AML-193 (cell line): ENCODE results near the gene ELAVL1.

Experiments used
- DNase-seq, 2 experiments: peaks; one replicate each; lab custom pipeline; 2025; lab: John Stamatoyannopoulos, UW

ELAVL1 gene

DNA sequence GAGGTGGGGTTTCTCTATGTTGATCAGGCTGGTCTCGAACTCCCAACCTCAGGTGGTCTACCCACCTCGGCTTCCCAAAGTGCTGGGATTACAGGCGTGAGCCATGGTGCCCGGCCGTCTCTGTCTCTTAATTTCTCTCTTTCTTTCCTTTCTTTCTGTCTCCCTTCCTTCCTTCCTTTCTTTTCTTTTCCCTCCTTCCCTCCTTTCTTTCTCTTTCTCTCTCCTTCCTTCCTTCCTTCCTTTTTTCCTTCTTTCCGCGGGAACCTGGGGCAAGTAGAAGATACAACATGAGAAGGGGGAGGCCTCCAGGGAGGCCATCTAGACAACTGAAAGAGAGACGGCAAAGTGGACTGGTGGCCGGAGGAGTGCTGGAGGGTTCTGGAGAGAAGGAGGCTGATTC is 15.2 kb upstream of the ELAVL1 start:
- no peak for DNase-seq

DNA sequence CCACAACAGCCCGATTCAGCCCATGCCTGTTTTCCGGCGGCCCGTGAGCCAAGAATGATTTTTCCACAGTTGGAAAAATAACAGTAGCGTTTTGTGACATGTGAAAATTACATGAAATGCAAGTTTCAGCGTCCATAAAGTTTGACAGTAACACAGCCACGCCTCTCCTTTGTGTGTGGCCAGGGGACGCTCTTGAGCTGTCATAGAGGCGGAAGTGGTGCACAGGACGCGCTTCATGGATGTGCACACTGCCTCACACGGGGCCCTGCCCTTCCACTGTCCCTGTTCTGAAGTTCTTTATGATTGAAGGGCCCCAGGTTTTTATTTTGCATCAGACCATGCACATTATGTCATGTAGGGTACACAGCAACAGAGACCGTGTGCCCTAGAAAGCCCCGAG is 12.4 kb upstream of the ELAVL1 start:
- peak; percentile 56 to 65 for DNase-seq

DNA sequence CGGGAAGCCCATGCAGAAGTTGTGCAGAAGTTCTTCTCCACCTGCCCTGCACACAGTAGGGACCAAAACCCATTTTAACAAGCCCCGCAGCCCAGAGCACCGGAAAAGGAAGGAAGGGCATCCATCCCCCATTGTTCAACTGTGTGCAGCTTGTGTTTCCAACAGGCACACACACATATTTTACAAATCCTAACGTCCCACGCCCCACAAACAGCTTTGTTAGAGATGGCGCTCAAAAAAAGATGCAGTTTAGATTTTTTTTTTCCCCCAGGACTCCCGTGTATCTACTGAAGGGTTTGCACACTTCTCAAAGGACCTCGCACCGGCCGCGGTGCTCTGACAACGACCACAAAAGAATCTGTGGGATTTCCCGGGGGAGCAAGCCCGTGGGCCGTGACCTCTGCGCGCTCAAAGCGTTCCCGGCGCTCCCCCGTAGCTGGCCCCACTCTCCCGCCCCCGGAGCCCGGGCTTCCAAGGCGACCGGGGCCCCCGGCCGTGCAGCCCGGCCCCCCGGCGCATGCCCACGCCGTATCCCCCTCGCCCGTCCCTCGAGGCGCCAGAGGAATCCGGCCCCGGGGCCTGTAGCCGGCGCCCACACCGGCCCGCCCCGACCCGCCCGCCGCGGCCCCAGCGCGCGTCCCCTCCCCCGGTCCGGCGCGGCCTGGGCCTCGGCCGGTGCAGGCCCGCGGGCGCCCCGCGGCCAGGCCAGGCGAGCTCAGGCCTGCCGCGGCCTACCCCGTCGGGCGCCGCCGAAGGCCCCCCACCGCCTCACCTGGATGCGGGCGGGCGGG is 523 bp downstream of the ELAVL1 start:
- no peak for DNase-seq

DNA sequence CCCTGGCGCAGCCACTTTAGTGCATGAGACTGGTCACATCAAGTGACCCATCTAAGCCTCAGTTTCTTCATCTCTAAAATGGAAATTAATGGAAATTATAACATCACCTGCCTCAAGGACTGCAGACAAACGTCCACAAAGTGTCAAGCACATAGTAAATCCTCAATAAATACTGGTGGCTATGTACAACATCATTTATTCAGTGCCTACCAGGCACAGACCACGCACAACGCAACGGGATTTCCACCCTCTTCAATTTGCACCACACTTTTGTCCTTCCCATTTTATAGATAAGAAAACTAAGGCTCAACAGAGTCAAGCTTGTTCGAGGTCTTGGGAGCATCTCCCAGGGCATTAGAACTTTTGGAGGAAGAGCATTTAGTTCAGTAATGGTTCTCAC is 1.4 kb downstream of the ELAVL1 start:
- no peak for DNase-seq

DNA sequence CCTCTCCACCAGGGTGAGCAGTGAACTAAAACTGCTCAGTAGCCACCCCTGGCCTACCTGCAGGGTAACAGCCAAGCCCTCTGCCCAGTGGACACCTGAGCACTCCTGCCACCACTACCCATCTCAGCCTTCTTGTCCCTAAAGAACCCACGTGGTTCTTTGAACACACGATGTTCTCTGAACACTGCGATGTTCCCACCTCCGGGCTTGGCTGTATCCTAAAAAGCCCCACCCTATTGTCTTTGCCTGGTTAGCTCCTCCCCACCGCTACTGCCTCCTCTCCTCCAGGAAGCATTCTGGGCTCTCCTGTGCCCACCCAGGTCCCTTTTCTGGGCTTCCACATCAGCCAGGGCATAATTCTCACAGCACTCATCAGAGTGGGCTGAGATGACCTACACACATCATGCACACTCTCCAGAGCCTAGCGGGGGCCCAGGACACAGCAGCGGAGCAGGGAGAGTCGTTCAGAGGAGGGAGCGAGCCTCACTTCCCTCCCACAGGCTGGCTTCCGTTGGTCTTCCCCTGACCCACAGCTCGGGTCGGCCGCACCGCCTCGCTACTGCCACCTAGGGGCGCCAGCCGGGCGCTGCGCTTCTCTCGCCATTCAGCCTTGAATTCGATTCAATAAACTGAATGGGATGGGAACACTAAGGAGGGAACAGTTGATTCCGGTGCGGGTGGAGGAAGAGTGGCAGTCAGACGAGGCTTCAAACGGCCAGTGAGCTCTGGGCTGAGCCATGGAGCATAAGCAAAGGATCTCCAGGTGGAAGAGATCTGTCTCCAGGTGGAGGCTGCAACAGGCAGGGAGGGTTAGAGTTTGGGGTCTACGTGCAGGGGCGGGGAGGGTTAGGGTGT is 3.2 kb downstream of the ELAVL1 start:
- DNase-seq = peak; percentile 69 to 79

DNA sequence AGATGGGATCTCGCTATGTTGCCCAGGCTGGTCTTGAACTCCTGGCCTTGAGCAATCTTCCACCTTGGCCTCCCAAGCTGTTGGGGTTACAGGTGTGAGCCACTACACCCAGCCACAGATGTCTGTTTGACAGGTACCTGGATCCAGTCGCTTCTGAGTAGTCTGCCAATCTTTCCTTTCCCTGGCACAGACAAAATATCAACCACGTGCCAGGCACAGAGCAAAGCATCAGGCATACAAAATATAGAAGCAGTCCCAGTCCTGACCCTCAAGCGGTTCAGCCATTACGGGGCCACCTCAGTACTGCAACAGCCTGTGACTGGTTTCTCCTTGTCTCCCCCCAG is 3.8 kb downstream of the ELAVL1 start:
- no peak for DNase-seq

DNA sequence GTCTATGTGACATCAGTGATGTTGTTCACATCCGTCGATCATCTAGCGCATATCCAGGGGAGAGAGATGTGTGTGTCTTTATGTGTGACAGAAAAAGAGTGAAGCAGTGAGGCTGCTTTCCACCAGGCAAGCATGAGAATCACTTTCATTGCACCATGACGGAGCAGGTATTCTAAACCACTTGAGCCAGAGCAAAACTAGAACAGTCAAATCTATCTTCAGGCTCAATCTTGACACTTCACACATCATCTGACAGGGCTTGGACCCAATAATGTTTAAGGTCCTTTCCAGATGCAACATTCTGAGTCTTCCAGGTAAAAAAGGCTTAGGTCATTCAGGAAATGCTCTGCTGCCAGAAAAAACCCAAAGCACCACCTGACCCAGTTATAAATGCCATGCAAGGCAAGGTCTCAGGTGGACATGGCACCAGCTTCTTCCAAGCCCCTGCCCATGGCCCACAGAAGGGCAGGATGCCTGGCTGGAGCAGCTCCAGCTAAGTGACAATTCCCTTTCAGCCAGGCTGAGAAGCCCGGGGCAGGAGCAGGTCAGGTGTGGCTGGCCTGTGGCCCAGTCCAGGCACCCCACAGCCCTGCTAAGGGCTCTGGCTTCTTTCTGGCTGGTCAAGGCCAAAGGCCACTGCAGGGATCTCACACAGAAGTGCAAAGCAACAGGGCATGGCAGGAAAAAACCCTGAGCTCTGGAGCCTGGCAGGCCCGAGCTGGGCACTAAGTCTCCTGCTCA is 5.0 kb downstream of the ELAVL1 start:
- DNase-seq = no peak

DNA sequence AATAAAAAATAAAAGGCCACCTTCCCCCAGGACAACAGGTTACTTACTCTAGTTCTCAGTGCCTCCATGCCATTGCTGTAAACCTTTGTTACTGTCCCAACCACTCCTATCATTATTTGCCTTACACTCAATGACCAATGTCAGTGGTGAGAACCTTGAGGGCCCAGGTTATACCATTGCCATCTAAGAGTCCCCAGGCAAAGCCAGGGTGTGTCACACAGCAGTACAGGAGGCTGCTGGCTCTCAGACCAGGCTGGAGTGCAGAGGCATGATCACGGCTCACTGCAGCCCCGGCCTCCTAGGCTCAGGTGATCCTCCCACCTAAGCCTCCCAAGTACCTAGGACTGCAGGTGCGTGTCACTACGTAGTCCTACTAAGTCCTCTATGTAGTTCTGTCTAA is 6.1 kb downstream of the ELAVL1 start:
- DNase-seq = no peak

DNA sequence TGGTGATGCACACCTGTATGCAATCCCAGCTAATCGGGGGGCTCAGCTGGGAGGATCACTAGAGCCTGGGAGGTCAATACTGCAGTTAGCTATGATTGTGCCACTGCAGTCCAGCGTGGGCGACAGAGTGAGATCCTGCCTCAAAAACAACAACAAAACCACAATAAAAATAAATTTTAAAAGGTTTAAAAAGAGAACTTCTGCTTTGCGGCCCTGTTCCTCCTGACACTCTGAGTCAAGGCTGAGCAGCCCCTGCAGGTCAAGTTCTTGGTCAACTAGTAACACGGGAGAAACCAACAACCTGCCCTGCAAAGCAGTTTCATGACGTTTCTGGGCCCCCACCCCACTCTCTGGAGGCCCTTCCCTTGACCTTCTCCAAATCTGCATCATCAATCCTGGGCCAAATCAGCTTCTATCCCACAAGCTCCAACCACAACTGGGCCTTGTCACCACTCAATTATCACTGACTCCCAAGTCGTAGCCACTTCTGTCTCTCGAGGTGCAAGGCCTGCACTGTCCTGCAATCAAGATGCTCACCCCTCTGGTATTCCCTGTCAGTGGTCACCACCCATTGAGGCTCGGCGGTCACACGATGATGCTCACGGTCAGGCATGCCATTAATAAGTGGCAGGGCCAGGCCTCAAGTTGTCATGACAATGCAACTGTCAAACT is 7.5 kb downstream of the ELAVL1 start:
- no peak for DNase-seq

DNA sequence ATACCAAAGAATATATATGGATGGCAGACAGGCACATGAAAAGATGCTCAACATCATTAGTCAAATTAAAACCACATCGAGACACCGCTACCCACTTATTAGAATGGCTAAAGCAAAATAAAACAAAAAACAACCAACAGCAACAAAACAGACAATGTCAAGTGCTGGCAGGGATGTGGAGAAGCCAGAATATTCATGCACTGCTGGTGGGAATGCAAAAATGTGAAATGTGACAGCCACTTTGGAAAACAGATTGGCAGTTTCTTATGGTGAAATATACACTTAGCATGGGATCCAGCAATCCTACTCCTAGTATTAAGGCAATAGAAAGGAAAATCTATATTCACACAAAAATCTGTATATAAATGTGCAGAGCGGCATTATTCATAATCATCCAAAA is 8.6 kb downstream of the ELAVL1 start:
- DNase-seq = no peak

DNA sequence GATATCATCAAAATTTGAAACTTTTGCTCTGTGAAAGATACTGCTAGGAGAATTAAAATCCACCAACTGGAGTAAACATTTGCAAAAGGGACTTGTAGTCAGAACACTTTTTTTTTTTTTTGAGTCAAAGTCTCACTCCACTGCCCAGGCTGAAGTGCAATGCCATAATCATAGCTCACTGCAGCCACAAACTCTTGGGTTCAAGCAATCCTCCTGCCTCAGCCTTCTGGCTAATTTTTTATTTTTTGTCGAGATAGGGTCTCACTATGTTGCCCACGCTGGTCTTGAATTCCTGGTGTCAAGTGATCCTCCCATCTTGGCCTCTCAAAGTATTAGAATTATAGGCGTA is 9.7 kb downstream of the ELAVL1 start:
- no peak for DNase-seq

DNA sequence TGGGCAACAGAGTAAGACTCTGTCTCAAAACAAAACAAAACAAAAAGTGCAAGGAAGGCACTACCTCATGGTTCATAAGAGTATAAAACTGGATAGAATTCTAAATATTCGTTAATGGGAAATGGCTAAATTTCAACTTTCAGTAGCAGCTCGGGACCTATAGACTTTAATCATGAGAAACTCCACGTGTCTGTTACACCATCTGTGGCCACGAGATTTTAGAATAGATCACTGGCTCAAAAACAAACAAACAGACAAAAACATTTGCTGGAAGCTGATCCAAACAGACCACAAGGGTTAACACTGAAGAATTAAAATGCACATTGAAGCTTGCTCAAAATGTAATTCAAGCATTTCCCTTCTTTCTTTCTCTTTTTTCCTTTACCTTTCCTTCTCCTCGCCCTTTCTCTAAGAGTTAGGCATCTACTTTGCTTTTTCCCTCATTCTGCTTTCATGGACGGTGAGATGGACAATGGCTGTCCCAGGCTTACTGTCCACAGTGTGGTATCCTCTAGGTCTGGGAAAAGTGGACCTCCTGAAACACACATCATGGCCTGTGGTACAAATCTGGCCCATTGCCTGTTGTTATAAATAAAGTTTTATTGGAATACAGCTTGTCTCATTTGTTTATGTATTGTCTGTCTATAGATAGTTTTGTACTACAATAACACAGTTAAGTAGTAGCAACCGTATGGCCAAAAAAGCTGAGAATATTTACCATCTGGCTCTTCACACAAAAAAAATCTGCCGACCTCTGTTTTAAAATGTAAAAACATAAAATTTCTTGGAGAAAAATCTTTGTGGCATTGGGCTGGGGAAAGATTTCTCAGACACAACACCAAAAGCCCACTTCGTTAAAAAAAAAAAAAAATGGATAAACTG is 10.3 kb downstream of the ELAVL1 start:
- DNase-seq = no peak

DNA sequence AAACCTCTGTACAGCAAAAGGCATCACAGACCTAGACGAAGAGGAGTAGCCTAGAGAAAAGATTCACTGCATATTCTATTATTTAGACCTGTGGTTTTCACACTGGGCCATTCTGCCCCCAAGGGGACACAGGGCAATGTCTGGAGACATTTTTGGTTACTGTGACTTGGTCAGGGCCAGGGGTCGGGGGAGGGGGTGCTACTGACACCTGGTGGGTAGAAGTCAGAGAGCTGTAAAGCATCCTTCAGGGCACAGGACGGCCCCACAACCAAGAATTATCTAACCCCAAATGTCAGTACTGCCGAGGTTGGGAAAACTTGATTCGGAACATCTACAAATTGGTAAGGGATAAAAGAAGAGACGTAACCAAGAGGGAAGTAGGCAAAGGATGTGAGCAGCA is 11.3 kb downstream of the ELAVL1 start:
- no peak for DNase-seq

DNA sequence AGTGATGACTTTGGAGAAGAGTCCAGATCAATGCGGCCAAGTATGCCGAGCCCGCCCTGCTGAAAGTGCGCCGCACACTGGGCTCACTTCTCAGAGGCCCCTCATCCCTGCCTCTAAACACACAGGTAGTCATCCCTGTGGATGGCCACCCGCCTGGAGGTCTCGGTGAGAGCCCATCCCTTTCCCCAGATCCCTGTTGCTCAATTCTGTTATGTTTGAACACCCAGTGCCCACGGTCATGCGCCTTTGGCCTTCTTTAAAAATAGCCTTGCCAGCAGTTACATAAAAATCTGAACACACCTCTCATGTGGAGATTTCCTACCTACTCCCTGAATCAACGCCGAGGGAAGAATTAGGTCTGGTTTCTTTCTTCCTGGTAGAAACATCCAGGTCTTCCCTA is 11.9 kb downstream of the ELAVL1 start:
- DNase-seq = no peak

DNA sequence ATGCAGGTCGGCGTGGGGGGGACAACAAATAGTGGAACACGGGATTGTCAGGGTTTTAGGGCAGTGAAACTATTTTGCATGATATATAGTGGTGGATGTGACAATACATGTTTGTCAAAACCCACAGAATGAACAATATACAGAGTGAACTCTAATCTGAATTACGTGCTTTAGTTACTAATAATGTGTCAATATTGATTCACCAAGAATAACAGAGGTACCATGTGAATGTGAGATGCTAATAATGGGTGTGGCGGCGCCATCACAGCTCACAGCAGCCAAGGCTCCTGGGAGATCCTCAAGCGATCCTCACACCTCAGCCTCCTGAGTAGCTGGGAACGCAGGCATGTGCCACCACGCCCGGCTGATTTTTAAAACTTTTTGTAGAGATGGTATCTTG is 12.9 kb downstream of the ELAVL1 start:
- no peak for DNase-seq

DNA sequence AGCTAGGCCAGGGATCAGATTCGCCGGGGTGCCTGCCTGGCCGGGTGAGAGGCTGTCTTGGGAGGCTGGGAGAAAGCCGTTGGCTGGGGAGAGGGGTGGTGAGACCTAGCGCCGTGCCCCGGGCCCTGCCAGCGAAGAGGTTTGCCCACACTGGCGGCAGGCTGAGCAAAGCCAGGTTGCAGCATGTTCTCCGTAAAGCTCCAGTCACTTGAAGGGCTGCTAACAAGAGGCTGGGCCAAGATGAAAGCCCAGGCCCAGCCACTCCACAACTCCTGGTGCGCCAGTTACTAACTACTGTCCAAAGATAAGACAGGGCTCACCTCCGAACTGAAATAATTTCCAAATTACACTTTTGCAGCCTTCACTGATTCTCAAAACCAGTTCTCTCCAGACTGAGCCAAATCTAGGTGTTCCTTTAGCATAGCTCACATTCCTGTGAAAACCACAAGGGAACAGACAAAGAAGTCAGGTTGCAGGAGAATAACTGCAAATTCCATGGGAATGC is 16.3 kb downstream of the ELAVL1 start:
- no peak for DNase-seq

DNA sequence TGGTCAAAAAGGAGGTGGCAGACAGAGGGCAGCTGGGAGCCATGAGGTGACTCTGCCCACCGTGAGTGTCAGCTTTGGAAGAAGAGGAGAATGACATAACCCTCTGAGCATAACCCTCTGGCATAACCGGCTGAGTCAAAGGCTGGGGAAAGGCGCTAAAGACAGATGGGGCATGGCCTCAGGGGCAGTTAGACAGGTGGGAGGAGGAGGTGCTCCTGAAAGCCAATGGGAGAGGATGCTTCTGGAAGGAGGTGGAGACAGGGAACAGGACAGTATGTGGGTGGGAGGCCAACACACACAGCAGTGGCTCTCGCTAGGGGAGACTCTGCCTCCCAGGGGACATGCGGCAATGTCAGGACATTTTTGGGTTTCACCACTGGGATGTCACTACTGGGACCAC is 17.1 kb downstream of the ELAVL1 start:
- no peak for DNase-seq

DNA sequence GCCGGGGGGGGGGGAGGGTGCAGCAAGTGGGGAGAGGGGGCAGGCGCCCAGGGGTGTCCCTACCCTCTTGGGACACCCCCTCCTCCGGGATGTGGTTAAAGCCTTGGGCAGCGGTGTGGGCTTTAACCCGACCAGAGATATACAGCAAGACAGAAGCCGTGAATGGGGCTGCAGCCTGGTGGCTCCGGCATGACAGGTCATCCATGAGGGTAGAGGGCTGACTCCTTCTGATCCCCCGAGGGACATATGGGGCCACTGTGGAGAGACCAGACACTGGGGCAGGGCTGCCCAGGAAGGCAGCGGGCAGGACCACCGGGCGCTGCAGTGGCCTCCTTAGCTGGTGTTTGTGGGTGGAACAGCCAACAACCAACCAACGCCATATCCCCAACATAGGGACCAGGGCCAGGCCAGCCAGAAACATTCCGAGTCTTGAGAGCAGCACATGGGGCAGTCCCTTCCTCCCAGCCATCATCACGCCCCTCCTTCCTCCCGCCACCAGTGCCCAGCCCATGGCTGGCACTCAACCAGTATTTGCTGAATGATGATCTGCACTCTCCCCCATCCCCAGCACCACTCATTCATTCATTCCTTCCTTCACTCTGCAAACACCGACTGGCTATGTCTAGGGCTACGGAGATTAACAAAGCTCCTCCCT is 18.2 kb downstream of the ELAVL1 start:
- no peak for DNase-seq

DNA sequence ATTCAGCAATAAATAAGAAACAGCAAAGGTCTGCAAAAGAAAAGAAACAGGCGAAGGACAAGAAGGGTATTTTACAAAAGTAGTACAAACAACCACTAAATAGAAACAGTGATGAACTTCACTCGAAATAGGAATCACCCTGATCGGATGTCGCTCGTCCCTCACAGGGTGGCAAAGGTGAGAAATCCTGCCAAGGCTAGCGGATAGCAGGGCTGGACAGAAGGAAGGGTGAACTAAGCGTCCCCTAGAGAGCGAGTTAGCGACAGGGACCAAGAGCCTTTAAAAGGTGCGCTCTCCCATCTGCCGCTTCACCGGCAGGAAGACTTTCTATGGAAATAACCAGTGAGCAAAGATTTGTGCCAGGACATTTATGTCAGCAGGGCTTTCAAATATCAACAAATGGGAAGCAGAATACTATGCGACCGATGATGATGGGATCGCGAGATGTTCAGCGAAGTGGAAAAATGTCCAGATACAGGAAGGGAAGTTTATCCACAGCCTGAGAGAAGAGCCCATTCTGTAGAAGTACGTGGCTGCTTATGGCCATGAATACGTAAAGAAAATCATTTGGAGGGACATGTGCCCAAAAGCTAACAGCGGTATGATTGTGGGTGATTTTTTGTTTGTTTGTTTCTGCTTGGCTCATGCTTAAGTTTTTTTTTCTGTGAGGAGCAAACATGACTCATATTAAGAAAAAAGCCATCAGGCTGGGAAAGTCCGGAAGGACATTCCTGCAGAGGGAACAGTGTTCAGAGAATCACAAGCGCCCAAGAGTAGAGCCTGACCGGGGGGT is 18.9 kb downstream of the ELAVL1 start:
- no peak for DNase-seq

DNA sequence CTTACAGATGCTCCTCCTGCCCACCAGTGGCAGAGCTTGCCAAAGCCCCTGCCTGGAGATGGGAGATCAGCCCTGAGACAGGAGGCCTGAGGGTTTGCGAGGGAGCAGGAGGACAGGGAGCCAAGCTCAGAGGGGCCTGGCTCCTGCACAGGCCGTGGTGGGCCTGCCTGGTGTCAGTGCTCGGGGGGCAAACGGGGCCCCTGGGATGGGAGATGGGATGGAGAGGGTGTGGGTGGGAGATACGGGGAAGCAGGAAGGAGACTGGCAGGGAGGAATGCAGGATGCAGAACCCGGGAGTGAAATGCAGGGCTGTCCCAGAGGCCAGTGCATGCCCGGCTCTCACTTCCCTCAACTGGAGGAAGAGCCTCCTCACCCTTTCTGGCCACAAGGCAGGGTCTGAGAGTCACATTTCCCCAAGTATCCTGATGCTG is 19.9 kb downstream of the ELAVL1 start:
- no peak for DNase-seq
